Brain pericyte (primary cell): ENCODE data around the gene ZNF287.
"Not testable (repeated sequence)": the region's sequence is repeated elsewhere in the genome, so short reads cannot be mapped to it uniquely, and the experiment has no call there.

Experiments
- DNase-seq: peaks from one replicate; pipeline ENCODE4 v3.0.0-alpha.2; 2012; ENCODE audit warnings: low read depth, low spot score

The ZNF287 gene

GRCh38 chr17:16568541-16569357 is at the start of gene ZNF287:
Gene ZNF287 (minus strand): TSS chr17:16569204. CDS start chr17:16567731, 1,473 bp downstream.
- DNase-seq: peak; percentile 67

GRCh38 chr17:16617481-16618060 is 48.6 kb upstream of the ZNF287 start:
- DNase-seq: no peak

- DNase-seq: no peak
Observed at GRCh38 chr17:16599537-16599936, 30.5 kb upstream of the ZNF287 start.

- no peak for DNase-seq
Observed at GRCh38 chr17:16593356-16594102, 24.5 kb upstream of the ZNF287 start.

- peak; percentile 61 for DNase-seq
Observed at GRCh38 chr17:16589097-16589969, 20.3 kb upstream of the ZNF287 start.

GRCh38 chr17:16585796-16586195 is 16.8 kb upstream of the ZNF287 start:
- no peak for DNase-seq

GRCh38 chr17:16584273-16584995 is 15.4 kb upstream of the ZNF287 start:
- DNase-seq: peak; percentile 50

GRCh38 chr17:16583781-16584180 is 14.8 kb upstream of the ZNF287 start:
- no peak for DNase-seq

- no peak for DNase-seq
Observed at GRCh38 chr17:16573466-16573865, 4.5 kb upstream of the ZNF287 start.

- no peak for DNase-seq
Observed at GRCh38 chr17:16569358-16569712, 331 bp upstream of the ZNF287 start.

- DNase-seq: no peak
Observed at GRCh38 chr17:16552637-16553045, 16.4 kb downstream of the ZNF287 start.

GRCh38 chr17:16551878-16552636 is 16.9 kb downstream of the ZNF287 start:
- DNase-seq: no peak

- DNase-seq: no peak
Observed at GRCh38 chr17:16537130-16537458, 31.9 kb downstream of the ZNF287 start.

GRCh38 chr17:16534236-16534635 is 34.8 kb downstream of the ZNF287 start:
- DNase-seq: no peak

- no peak for DNase-seq
Observed at GRCh38 chr17:16529906-16530305, 39.1 kb downstream of the ZNF287 start.

- no peak for DNase-seq
Observed at GRCh38 chr17:16527298-16527697, 41.7 kb downstream of the ZNF287 start.

- not testable (repeated sequence) for DNase-seq
Observed at GRCh38 chr17:16525556-16525955, 43.4 kb downstream of the ZNF287 start.

GRCh38 chr17:16521070-16521727 is 47.8 kb downstream of the ZNF287 start:
- DNase-seq: peak; percentile 55

GRCh38 chr17:16519021-16519420 is 50.0 kb downstream of the ZNF287 start:
- DNase-seq: no peak

GRCh38 chr17:16517477-16517876 is 51.5 kb downstream of the ZNF287 start:
- DNase-seq: no peak
